Measurements from ENCODE around the gene GMEB1. TPM values are rescaled to one million over a fixed set of nuclear protein-coding genes. Genes with fewer than 3 reads are reported as not detected.
"Not testable (repeated sequence)": the region's sequence is repeated elsewhere in the genome, so short reads cannot be mapped to it uniquely, and the experiment has no call there.

GMEB1 gene
- total RNA-seq, 2 donors from 2014 or later = 14.0 to 14.9 TPM

GRCh38 chr1:28750330-28750729 is 81.7 kb downstream of the GMEB1 start:
- TF ChIP-seq CTCF (IDR thresholded peaks at IDR 0.05) = no peak
- no peak overlapping the region for H3K27ac ChIP-seq
- H3K9ac ChIP-seq (ENCODE audit: low read depth in 2 of 2, low read length in 2 of 2) = no peak overlapping the region
- H3K36me3 ChIP-seq = no peaks in the 10 kb centered on the region
- no peaks in the 10 kb centered on the region for H3K27me3 ChIP-seq
- no peak overlapping the region for H3K4me3 ChIP-seq
- DNase-seq = no peak
- intact Hi-C loops (cut with DNase I) = no loop called here
- no peaks in the 10 kb centered on the region for H3K9me3 ChIP-seq
- H3K4me1 ChIP-seq = peaks cover 17% of the 10 kb centered on the region

GRCh38 chr1:28750771-28751294 is 82.2 kb downstream of the GMEB1 start:
- H3K9ac ChIP-seq (ENCODE audit: low read depth in 2 of 2, low read length in 2 of 2); H3K36me3 ChIP-seq; H3K4me3 ChIP-seq; intact Hi-C loops (cut with DNase I); H3K9me3 ChIP-seq; H3K27ac ChIP-seq; DNase-seq; H3K27me3 ChIP-seq: not testable (repeated sequence)
- peaks cover 17% of the 10 kb centered on the region for H3K4me1 ChIP-seq

- Histone ChIP-seq H3K27ac (no peak overlapping the region), H3K9me3 (no peaks in the 10 kb centered on the region), H3K36me3 (no peaks in the 10 kb centered on the region), H3K4me1 (peaks cover 17% of the 10 kb centered on the region), H3K4me3 (no peak overlapping the region), H3K27me3 (no peaks in the 10 kb centered on the region), H3K9ac (ENCODE audit: low read depth in 2 of 2, low read length in 2 of 2) (no peak overlapping the region)
- intact Hi-C loops (cut with DNase I) = no loop called here
- DNase-seq = no peak
- TF ChIP-seq CTCF (IDR thresholded peaks at IDR 0.05) = no peak
These were observed 82.9 kb downstream of the GMEB1 start for GRCh38 chr1:28751315-28752060.

- Histone ChIP-seq H3K27ac (no peak overlapping the region), H3K36me3 (no peaks in the 10 kb centered on the region), H3K9me3 (no peaks in the 10 kb centered on the region), H3K27me3 (no peaks in the 10 kb centered on the region), H3K9ac (ENCODE audit: low read depth in 2 of 2, low read length in 2 of 2) (no peak overlapping the region), H3K4me1 (peaks cover 8% of the 10 kb centered on the region), H3K4me3 (no peak overlapping the region)
- no peak for TF ChIP-seq CTCF (IDR thresholded peaks at IDR 0.05)
- intact Hi-C loops (cut with DNase I) = no loop called here
- no peak for DNase-seq
These were observed 87.1 kb downstream of the GMEB1 start for GRCh38 chr1:28755701-28756100.

GRCh38 chr1:28756846-28757245 is 88.3 kb downstream of the GMEB1 start:
- Histone ChIP-seq H3K9me3 (no peaks in the 10 kb centered on the region), H3K4me1 (peaks cover 5% of the 10 kb centered on the region), H3K36me3 (no peaks in the 10 kb centered on the region), H3K4me3 (no peak overlapping the region), H3K27ac (no peak overlapping the region), H3K27me3 (no peaks in the 10 kb centered on the region), H3K9ac (ENCODE audit: low read depth in 2 of 2, low read length in 2 of 2) (no peak overlapping the region)
- intact Hi-C loops (cut with DNase I) = no loop called here
- no peak for TF ChIP-seq CTCF (IDR thresholded peaks at IDR 0.05)
- DNase-seq = no peak

GRCh38 chr1:28758420-28758819 is 89.8 kb downstream of the GMEB1 start:
- H3K27me3 ChIP-seq = no peaks in the 10 kb centered on the region
- no peak overlapping the region for H3K27ac ChIP-seq
- TF ChIP-seq CTCF (IDR thresholded peaks at IDR 0.05) = no peak
- DNase-seq = no peak
- no peaks in the 10 kb centered on the region for H3K36me3 ChIP-seq
- no peak overlapping the region for H3K4me3 ChIP-seq
- H3K4me1 ChIP-seq = peaks cover 5% of the 10 kb centered on the region
- H3K9me3 ChIP-seq = no peaks in the 10 kb centered on the region
- H3K9ac ChIP-seq (ENCODE audit: low read depth in 2 of 2, low read length in 2 of 2) = no peak overlapping the region
- intact Hi-C loops (cut with DNase I) = no loop called here
